NCI-H2107 treated with DMSO at 0.1 percent for 48 hours (cell line): ENCODE data around the gene AP3S1.
"Not testable (repeated sequence)": the region's sequence is repeated elsewhere in the genome, so short reads cannot be mapped to it uniquely, and the experiment has no call there.

ENCODE experiments used
- DNase-seq: peaks from one replicate; lab custom pipeline; 2025; ENCODE audit not compliant: unreplicated experiment; lab: John Stamatoyannopoulos, UW

Gene AP3S1

GRCh38 chr5:115869256-115869795 is 27.6 kb downstream of the AP3S1 start:
- DNase-seq: no peak

- DNase-seq: no peak
Measured at GRCh38 chr5:115872447-115872846, 30.7 kb downstream of the AP3S1 start.

GRCh38 chr5:115873392-115873791 is 31.7 kb downstream of the AP3S1 start:
- DNase-seq: peak; percentile 39

- DNase-seq: no peak
Measured at GRCh38 chr5:115875447-115875846, 33.7 kb downstream of the AP3S1 start.

- DNase-seq: not testable (repeated sequence)
Measured at GRCh38 chr5:115877342-115877741, 35.6 kb downstream of the AP3S1 start.

GRCh38 chr5:115882434-115882833 is 40.7 kb downstream of the AP3S1 start:
- DNase-seq: not testable (repeated sequence)

- no peak for DNase-seq
Measured at GRCh38 chr5:115884704-115885103, 43.0 kb downstream of the AP3S1 start.

GRCh38 chr5:115885208-115885607 is 43.5 kb downstream of the AP3S1 start:
- DNase-seq: not testable (repeated sequence)

GRCh38 chr5:115888027-115888426 is 46.3 kb downstream of the AP3S1 start:
- DNase-seq: peak; percentile 15

- no peak for DNase-seq
Measured at GRCh38 chr5:115892021-115892420, 50.3 kb downstream of the AP3S1 start.

GRCh38 chr5:115894342-115894741 is 52.6 kb downstream of the AP3S1 start:
- no peak for DNase-seq

- no peak for DNase-seq
Measured at GRCh38 chr5:115895821-115896220, 54.1 kb downstream of the AP3S1 start.

GRCh38 chr5:115898656-115899055 is 56.9 kb downstream of the AP3S1 start:
- DNase-seq: no peak

- no peak for DNase-seq
Measured at GRCh38 chr5:115907177-115907576, 65.4 kb downstream of the AP3S1 start.

- DNase-seq: not testable (repeated sequence)
Measured at GRCh38 chr5:115913623-115914400, 72.1 kb downstream of the AP3S1 start.

- no peak for DNase-seq
Measured at GRCh38 chr5:115920171-115920725, 78.5 kb downstream of the AP3S1 start.

- not testable (repeated sequence) for DNase-seq
Measured at GRCh38 chr5:115928578-115929407, 87.1 kb downstream of the AP3S1 start.

- not testable (repeated sequence) for DNase-seq
Measured at GRCh38 chr5:115930171-115930570, 88.4 kb downstream of the AP3S1 start.

- no peak for DNase-seq
Measured at GRCh38 chr5:115930630-115931337, 89.0 kb downstream of the AP3S1 start.

GRCh38 chr5:115932991-115933390 is 91.3 kb downstream of the AP3S1 start:
- no peak for DNase-seq
